GM19023 (cell line): ENCODE data around the gene OR11H6.
"Not testable (repeated sequence)": the region's sequence is repeated elsewhere in the genome, so short reads cannot be mapped to it uniquely, and the experiment has no call there.

Experiments
- ATAC-seq: cut with Tn5 transposase; IDR thresholded peaks from one replicate; pipeline ENCODE4 v1.9.1; 2021; ENCODE audit warnings: mild to moderate bottlenecking, moderate library complexity; ENCODE audit not compliant: unreplicated experiment

The OR11H6 gene

DNA sequence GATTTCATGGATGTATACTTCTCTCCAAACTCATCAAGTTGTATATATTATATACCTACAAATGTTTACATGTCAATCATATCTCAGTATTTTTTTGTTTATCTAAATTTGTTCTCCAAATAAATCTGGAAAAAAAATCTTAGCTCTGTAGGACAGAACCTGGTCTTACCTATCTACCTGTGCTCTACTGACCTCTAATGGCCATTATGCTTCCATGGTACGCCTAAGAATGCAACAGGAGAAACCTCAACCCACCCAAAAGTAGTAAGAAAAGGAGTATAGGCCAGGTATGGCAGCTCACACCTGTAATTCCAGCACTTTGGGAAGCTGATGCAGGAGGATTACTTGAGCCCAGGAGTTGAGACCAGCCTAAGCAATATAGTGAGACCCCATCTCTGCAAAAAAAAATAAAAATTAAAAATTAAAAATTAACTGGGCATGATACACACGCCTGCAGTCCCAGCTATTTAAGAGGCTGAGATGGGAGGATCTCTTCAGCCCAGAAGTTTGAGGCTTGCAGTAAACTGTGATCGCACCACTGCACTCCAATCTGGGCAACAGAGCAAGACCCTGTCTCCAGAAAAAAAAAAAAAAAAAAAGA is 24.2 kb downstream of the OR11H6 start:
- ATAC-seq, result no peak

DNA sequence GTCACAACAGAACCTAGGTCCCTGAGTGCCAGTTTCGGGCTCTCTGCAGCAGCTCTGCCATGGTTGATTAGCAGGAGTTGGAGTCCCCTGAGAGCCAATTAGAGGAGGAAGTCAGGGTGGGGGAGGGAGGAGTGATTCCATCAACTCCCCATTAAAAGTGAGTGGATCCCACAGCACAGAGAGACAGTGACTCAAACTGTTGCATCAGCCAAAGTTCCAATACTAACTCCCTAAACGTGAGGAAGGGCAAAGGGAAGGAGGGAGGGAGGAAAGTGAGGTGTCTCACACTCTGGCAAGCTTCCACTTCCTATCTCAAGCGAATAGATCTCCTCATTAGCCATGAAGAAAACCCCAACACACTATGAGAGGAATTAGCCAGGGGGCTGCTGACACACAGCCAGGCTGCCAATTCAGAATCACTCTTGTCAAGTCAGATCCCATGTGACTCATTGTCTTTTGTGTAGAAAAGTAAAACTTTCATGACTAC is 39.2 kb downstream of the OR11H6 start:
- ATAC-seq, result no peak

GRCh38 chr14:20264361-20264760 is 40.9 kb downstream of the OR11H6 start:
- not testable (repeated sequence) for ATAC-seq

DNA sequence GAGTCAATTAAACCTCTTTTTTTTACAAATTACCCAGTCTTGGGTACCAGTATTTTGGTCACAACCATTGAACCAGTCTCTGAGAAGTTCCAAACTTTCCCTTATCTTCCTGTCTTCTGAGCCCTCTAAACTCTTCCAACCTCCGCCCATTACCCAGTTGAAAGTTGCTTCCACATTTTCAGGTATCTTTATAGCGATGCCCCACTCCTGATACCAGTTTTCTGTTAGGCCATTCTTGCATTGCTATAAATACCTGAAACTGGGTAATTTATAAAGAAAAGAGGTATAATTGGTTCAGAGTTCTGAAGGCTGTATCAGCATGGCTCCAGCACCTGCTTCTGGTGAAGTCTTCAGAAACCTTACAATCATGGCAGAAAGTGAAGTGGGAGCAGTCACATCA is 50.6 kb downstream of the OR11H6 start:
- no peak for ATAC-seq
